ENCODE measurements around the gene RNASEL. TPM values are rescaled to one million over a fixed set of nuclear protein-coding genes. Genes with fewer than 3 reads are reported as not detected.
A peak's percentile ranks its signal among the peaks of the same experiment; 100 is the strongest.
"Not testable (repeated sequence)": the region's sequence is repeated elsewhere in the genome, so short reads cannot be mapped to it uniquely, and the experiment has no call there.

Gene RNASEL, protein sequence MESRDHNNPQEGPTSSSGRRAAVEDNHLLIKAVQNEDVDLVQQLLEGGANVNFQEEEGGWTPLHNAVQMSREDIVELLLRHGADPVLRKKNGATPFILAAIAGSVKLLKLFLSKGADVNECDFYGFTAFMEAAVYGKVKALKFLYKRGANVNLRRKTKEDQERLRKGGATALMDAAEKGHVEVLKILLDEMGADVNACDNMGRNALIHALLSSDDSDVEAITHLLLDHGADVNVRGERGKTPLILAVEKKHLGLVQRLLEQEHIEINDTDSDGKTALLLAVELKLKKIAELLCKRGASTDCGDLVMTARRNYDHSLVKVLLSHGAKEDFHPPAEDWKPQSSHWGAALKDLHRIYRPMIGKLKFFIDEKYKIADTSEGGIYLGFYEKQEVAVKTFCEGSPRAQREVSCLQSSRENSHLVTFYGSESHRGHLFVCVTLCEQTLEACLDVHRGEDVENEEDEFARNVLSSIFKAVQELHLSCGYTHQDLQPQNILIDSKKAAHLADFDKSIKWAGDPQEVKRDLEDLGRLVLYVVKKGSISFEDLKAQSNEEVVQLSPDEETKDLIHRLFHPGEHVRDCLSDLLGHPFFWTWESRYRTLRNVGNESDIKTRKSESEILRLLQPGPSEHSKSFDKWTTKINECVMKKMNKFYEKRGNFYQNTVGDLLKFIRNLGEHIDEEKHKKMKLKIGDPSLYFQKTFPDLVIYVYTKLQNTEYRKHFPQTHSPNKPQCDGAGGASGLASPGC
- 1 to 10 TPM; 3.3 to 7.4 (median 5.0) TPM for polyA plus RNA-seq (ENCODE audit: insufficient read length in 10 of 10)
- long read RNA-seq, donor 1, full-length matches to known transcripts: 1 of 1 reads
- long read RNA-seq, donor 1, partial matches to known transcripts: 0 of 1 reads
- long read RNA-seq, donor 1, other reads (novel, unspliced or antisense): 0 of 1 reads
- long read RNA-seq, donor 2, full-length matches to known transcripts: 1 of 1 reads
- long read RNA-seq, donor 2, partial matches to known transcripts: 0 of 1 reads
- long read RNA-seq, donor 2, other reads (novel, unspliced or antisense): 0 of 1 reads
- long read RNA-seq, donor 3: 0 reads
- long read RNA-seq, donor 4: 0 reads
- long read RNA-seq, donor 5, full-length matches to known transcripts: 1 of 1 reads
- long read RNA-seq, donor 5, partial matches to known transcripts: 0 of 1 reads
- long read RNA-seq, donor 5, other reads (novel, unspliced or antisense): 0 of 1 reads
- long read RNA-seq, donor 6: 0 reads
- long read RNA-seq, donor 7: 0 reads
- long read RNA-seq, donor 8: 0 reads
- long read RNA-seq, donor 9: 0 reads

GRCh38 chr1:182588500-182589396, at the start of gene RNASEL:
Gene RNASEL (minus strand): TSS chr1:182589256. CDS start chr1:182586806, 2,450 bp downstream.
- peak; percentile 62 to 94 (median 78) for DNase-seq

DNA sequence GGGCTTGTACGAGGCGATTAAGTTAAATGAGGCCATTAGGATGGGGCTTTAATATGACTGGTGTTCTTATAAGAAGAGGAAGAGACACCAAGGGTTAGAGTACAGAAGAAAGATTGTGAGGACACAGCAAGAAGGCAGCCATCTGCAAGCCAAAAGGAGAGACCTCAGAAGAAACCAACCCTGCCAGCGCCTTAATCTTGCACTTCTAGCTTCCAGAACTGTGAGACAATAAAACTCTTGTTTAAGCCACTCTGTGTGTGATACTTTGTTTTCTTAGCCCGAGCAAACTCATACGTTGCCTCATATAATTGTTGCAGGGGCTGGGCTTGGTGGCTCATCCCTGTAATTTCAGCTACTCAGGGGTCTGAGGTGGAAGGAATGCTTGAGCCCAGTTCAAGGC, 48.7 kb upstream of the RNASEL start:
- no peak for DNase-seq

DNA sequence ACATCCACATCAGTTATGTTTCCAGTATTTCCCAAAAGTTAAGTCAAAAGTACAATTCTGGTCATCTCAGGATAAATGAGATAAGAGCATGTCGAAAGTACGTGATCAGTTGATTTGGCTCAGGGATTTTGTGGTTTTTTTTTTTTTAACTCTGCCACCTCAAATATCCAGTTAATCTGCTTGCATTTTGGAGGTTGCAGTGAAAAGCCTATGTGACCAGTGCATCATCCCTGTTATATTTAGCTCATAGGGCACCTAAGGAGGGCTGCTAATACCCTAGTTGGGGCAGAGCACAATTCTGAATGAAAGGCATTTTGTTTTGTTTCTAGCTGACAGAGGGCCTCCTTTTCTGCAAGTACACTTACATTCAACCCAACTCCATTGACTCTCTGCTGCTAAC, 46.8 kb upstream of the RNASEL start:
- no peak for DNase-seq

GRCh38 chr1:182634306-182635072, 45.4 kb upstream of the RNASEL start:
- DNase-seq: peak in 2 of 3 donors; percentile 46 to 62

DNA sequence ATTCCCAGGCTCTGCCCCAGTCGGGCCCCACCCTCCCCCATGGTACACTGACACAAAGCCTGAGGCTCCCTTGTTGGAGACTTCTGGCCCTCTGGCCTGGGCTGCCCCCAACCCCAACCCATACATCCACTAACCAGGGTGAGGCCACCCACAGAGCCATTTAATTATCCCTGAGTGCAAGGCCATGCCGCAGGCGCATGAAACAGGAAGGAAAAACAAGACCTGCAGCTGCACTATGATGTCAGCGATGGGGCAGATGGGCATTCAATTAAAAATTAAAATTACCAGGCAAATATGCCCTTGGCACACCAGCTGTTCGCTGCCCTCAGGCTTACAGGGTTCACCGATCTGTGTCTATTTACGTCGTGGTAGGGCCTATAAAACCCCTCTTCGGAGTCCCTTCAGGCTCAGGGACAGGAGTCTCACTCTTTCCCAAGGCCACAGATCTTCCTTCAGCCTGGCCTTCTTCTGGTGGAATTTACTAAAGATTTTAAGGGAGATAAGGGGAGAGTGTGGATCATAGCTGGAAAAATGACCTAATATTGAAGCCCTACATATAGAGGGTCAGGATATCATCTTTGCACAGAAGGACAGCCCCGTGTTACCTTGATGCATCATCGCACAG, 44.7 kb upstream of the RNASEL start:
- peak in 1 of 3 donors; percentile 55 for DNase-seq

DNA sequence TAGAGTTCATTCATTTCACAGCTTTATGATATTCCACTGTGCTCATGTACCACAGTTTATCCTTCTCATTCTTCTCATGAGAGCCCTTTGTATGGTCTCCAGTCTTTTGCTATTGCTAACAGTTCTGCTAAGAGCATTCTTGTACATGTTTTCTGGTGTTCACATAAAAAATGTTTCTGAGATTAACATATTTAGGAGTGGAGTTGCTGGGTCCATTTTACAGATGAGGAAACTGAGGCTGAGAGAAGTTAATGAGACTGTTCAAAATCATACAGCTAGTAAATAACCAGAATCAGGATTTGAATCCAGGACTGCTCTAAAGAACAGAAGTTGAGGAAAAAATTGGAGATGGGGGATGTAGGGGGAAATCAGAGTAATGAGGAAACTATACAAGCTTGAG, 44.0 kb upstream of the RNASEL start:
- no peak for DNase-seq

DNA sequence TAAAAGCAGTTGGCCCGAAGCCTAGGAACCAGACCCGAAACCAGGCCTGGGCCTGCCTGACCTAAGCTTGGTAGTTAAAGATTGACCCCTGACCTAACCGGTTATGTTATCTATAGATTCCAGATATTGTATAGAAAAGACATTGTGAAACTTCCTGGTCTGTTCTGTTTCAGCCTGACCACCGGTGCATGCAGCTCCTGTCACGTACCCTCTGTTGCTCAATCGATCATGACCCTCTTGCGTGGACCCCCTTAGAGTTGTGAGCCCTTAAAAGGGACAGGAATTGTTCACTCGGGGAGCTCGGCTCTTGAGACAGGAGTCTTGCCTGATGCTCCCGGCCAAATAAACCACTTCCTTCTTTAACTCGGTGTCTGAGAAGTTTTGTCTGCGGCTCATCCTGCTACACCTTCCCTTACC, 43.4 kb upstream of the RNASEL start:
- not testable (repeated sequence) for DNase-seq

DNA sequence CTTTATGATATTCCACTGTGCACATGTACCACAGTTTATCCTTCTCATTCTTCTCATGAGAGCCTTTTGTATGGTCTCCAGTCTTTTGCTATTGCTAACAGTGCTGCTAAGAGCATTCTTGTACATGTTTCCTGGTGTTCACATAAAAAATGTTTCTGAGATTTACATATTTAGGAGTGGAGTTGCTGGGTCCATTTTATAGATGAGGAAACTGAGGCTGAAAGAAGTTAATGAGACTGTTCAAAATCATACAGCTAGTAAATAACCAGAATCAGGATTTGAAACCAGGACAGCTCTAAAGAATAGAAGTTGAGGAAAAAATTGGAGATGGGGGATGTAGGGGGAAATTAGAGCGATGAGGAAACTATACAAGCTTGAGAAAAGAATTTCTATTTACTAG, 42.9 kb upstream of the RNASEL start:
- DNase-seq: no peak

- no peak for DNase-seq
Measured at GRCh38 chr1:182631053-182631677, 42.1 kb upstream of the RNASEL start.

DNA sequence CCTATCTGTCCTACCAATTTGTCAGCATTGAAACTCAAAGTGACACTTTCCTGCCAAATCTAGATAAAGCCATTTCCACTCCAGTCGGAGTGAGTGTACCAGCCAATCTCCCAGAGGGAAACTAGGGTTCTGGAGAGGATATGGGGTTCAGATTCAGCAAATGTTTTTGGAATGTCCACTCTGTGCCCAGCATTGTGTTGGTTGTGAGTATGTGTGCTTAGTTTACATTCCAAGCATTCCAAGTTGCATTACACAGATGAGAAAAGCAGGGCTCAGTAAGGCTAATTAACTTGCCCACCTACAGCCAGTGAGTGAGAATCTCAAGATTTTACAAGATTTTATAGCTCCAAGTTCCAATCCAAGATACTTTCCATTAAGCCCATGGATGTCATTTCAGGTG, 41.5 kb upstream of the RNASEL start:
- no peak for DNase-seq

DNA sequence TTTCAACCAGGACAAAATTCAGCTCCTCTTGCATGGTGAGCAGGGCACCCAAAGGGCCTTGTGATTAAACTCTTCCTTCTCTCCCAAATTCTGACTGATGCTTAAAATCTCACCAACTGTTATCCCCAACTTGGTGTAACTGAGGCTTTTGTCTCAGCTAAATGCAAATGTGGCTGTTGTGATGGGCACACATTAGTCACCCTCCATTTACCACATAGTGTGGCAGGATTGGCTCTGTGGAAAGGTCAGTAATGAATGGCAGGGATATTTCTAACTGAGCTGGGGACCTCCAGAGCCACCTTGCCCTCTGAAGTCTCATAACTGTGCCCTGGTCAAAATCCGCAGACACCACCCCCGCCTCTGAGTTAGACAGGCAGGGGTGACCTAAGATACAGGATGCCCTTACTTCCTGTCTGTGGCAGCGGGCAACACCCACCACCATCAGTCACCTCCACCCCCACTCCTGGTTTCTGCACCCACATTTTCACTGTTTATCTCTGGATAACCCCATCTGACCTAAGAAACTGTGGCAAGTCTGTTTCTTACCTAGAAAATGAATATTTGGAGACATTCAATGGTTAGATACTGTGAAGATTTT, 40.5 kb upstream of the RNASEL start:
- no peak for DNase-seq

DNA sequence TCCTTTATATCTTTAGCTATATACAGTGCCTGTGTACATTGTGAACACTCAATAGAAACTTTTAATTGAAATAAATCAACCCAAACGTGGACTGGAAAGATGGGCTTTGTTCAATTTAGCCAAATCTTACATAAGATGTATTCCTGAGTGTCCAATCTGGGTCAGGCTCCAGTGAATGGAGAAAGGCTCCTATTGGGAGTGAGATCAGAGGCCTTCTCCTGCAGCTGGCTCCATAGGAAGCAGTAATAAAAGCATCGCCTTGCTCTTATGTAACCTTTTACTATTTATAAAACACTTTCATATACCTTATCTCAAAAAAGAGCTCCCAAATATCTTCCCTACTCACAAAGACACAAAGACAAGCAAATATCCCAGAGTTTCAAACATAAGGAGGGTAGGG, 40.0 kb upstream of the RNASEL start:
- peak in 1 of 3 donors; percentile 49 for DNase-seq

GRCh38 chr1:182628657-182629056, 39.6 kb upstream of the RNASEL start:
- DNase-seq: no peak

- no peak for DNase-seq
Measured at GRCh38 chr1:182627622-182628021, 38.6 kb upstream of the RNASEL start.

DNA sequence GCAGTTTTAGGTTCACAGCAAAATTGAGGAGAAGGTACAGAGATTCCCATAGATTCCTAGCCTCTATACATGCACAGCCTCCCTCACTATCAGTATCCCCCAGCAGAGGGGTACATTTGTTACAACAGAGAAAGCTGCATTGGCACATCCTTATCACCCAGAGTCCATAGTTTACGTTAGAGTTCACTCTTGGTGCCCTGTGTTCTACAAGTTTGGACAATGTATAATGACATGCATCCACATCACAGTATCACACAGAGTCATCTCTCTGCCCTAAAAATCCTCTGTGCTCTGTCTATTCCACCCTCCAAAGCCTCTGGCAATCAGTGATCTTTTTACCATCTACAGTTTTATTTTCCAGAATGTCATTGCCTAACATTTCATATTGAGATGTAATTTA, 37.5 kb upstream of the RNASEL start:
- DNase-seq: no peak

GRCh38 chr1:182625719-182626504, 36.9 kb upstream of the RNASEL start:
- DNase-seq: no peak

DNA sequence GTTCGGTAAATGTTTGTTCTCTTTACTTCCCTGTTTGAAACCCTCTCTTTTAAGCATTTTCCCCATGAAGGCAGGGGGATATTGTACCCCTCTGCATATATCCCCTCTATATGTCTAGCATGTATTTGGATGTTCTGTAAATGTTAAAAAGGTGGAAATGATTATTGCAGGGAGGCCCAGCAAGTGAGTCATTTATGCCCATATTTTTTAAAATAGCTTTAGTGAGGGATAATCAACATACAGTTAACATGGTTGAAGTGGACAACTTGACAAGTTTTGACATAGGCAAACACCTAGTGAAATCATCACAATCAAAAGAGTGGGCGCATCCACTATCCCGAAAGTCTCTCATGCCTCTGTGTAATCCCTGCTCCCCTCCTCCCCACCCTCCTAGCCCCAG, 36.0 kb upstream of the RNASEL start:
- no peak for DNase-seq

DNA sequence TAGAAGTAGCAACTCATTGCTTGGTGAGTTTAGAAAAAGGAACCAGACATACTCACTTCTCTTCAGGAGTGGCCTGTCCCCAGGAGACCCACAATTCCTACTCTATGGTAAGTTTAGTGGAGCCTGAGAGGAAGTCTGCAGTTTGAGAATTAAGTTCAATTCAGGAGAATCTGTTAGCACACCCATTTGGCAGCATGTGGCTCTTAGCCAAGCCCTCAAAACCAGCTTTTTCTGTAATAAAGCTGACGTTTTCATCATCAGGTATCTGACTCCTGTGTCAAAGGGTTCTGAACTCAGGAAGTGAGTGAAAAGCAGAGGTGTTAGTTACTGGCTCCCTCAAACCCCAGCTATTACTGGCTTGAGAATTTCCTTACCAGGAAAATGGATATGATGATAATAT, 35.5 kb upstream of the RNASEL start:
- DNase-seq: no peak
